Natural killer cell (primary cell): ENCODE data around the gene DLG1. TPM values are rescaled to one million over a fixed set of nuclear protein-coding genes. Genes with fewer than 3 reads are reported as not detected.

ENCODE experiments used
- ATAC-seq, 3 donors: fragments of 150-1000 bp in 2 of 3; fragments of 200-7000 bp in 1 of 3; cut with Tn5 transposase; 1 replicate in 1 of 3; 2 replicates in 2 of 3; pipeline ENCODE4 v1.10.0; 2021; ENCODE audit warnings: mild to moderate bottlenecking in 2 of 3, moderate library complexity in 2 of 3
- DNase-seq, 2 donors: peaks; one replicate each; pipeline versions ENCODE4 v3.0.0 to v3.0.0-alpha.2; 2013 to 2021; ENCODE audit warnings: mixed read lengths in 1 of 2
- H3K27ac ChIP-seq: one replicate; pipeline ENCODE4 v1.5.1; 2013; ENCODE audit warnings: mild to moderate bottlenecking, low read length
- H3K27me3 ChIP-seq: one replicate; pipeline ENCODE4 v1.6.1; 2013; ENCODE audit warnings: low read length; ENCODE audit not compliant: control insufficient read depth, insufficient read depth
- H3K36me3 ChIP-seq: one replicate; pipeline ENCODE4 v1.6.1; 2013; ENCODE audit warnings: low read length; ENCODE audit not compliant: control insufficient read depth, insufficient read depth
- H3K4me1 ChIP-seq: one replicate; pipeline ENCODE4 v1.6.1; 2013; ENCODE audit warnings: low read length; ENCODE audit not compliant: control insufficient read depth, insufficient read depth
- H3K4me3 ChIP-seq: one replicate; pipeline ENCODE4 v1.5.1; 2013; ENCODE audit warnings: low read length
- H3K9me3 ChIP-seq: one replicate; pipeline ENCODE4 v1.6.1; 2013; ENCODE audit warnings: low read length; ENCODE audit not compliant: control insufficient read depth, insufficient read depth
- H3K27ac Mint-ChIP-seq, 2 donors: one replicate each; pipeline ENCODE4 v1.8.0; 2022; ENCODE audit warnings: mild to moderate bottlenecking in 2 of 2, mixed read lengths in 2 of 2, moderate library complexity in 1 of 2
- H3K27me3 Mint-ChIP-seq, 2 donors: one replicate each; pipeline ENCODE4 v1.8.0; 2022; ENCODE audit warnings: low read depth in 2 of 2, mixed read lengths in 2 of 2
- H3K36me3 Mint-ChIP-seq: one replicate; pipeline ENCODE4 v1.8.0; 2022; ENCODE audit warnings: mixed read lengths
- H3K4me1 Mint-ChIP-seq, 2 donors: one replicate each; pipeline ENCODE4 v1.8.0; 2022; ENCODE audit warnings: mixed read lengths in 2 of 2
- H3K4me3 Mint-ChIP-seq: one replicate; pipeline ENCODE4 v1.8.0; 2022; ENCODE audit warnings: mild to moderate bottlenecking, moderate library complexity, mixed read lengths
- H3K9me3 Mint-ChIP-seq, 2 donors: one replicate each; pipeline ENCODE4 v1.8.0; 2022; ENCODE audit warnings: mixed read lengths in 2 of 2
- WGBS: methylation state at CpG from one replicate; pipeline ENCODE4 v1.1.7; 2013; ENCODE audit warnings: missing lambda C conversion rate; ENCODE audit not compliant: insufficient coverage; 5-methylcytosine and 5-hydroxymethylcytosine counted together
- intact Hi-C: fragments of 100-400 bp; cut with micrococcal nuclease; formaldehyde crosslinking; loops from one replicate; pipeline ENCODE4 v1.14.2; 2022
- total RNA-seq, 4 donors: library from RNA; stranded (reverse); fragments of 120-200 nt in 1 of 4; gene quantifications; one replicate each; pipeline versions ENCODE4 v1.2.3 to v1.2.4, GENCODE V29; 2013 to 2022
- TF ChIP-seq, protein P1 (sequence below): fragments of 200-600 bp; IDR thresholded peaks from one replicate; pipeline ENCODE4 v1.8.0; 2022; ENCODE audit warnings: antibody characterized with exemption

The DLG1 gene
- total RNA-seq, 3 donors from 2014 or later (not counting 1 experiment from before 2014, with no cell fraction given) = 82.0 to 91.8 (median 89.0) TPM

DNA sequence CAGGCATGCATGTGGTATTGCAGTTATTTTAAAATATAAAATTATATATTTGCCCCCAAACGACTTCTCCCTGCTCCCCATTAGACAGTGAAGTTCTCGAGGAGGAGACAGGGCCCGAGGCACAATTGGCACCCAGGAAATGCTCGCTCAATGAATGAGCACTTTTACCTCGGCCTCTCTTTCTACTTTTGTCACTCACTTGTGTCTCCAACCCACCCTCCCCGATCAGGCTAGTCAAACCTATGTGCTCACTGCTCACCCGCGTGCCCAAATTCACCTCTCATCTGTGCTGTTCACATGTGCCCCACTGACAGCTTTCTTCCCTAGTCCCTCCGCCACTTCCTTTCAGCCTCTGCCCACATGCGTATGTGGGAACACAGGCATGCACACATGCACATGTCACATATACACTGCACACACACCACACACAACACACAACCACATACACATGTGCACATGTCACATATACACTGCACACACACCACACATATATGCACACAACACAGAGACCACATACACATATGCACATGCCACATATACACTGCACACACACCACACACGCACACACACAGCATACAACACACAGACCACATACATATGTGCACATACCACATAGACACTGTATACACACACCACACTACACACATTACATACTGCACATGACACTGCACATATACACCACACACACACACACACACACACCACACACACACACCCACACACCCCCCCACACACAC, 46.3 kb upstream of the DLG1 start:
- Histone ChIP-seq H3K4me3 (no peak overlapping the region), H3K9me3 (no peaks in the 10 kb centered on the region), H3K4me1 (no peaks in the 10 kb centered on the region), H3K36me3 (no peaks in the 10 kb centered on the region), H3K27ac (no peak overlapping the region), H3K27me3 (no peaks in the 10 kb centered on the region)
- no peak for DNase-seq
- intact Hi-C loops = no loop called here
- no peaks in the 10 kb centered on the region for H3K36me3 Mint-ChIP-seq
- no peaks in the 10 kb centered on the region for H3K4me1 Mint-ChIP-seq
- H3K9me3 Mint-ChIP-seq = no peaks in the 10 kb centered on the region
- peaks cover 0 to 7% of the 10 kb centered on the region in 2 donors for H3K27me3 Mint-ChIP-seq
- ATAC-seq = peak in 1 of 3 donors; percentile 31
- no peak overlapping the region for H3K4me3 Mint-ChIP-seq
- no peak overlapping the region for H3K27ac Mint-ChIP-seq
- TF ChIP-seq, protein P1, sequence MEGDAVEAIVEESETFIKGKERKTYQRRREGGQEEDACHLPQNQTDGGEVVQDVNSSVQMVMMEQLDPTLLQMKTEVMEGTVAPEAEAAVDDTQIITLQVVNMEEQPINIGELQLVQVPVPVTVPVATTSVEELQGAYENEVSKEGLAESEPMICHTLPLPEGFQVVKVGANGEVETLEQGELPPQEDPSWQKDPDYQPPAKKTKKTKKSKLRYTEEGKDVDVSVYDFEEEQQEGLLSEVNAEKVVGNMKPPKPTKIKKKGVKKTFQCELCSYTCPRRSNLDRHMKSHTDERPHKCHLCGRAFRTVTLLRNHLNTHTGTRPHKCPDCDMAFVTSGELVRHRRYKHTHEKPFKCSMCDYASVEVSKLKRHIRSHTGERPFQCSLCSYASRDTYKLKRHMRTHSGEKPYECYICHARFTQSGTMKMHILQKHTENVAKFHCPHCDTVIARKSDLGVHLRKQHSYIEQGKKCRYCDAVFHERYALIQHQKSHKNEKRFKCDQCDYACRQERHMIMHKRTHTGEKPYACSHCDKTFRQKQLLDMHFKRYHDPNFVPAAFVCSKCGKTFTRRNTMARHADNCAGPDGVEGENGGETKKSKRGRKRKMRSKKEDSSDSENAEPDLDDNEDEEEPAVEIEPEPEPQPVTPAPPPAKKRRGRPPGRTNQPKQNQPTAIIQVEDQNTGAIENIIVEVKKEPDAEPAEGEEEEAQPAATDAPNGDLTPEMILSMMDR = no peak
- WGBS = 92% methylated on average over 11 of the region's 11 CpGs

DNA sequence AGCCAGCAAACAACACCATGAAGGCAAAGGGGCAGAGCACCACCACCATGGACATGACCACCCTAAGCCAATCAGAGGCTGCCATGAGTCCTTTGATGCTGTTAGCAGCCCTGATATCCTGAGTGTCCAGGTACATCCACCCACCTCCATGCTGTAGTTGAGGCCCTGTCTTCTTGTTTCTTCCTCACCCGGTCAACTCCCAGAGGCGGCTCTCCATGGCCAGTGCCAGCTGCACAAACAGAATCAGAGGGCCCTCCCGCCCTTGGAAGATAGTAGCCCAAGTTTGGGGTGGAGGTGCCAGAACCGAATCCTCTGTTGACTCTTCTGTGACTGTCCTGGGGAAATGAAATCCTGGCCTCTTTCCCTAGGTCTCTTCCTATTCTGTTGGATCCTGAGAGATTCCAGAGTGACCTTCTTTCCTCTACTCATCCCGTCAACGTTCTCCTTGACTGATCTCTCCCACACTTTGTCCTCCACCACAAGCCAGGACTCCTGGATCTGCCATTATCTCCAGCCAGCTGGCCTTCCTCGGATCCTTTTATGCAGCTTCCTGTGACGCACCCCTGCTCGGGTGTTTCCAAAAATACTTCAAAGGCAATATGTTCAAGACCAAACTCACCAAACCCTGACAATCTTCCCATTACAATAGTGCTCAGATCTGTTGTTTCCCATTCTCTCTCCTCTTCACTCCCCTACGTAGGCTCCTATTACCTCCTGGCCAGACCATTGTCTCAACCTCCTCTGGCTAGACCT, 45.4 kb upstream of the DLG1 start:
- H3K27ac ChIP-seq = no peak overlapping the region
- no peaks in the 10 kb centered on the region for H3K36me3 ChIP-seq
- no peak for DNase-seq
- WGBS = 84% methylated on average over 10 of the region's 10 CpGs
- intact Hi-C loops = no loop called here
- Mint-ChIP-seq H3K36me3 (no peaks in the 10 kb centered on the region), H3K27ac (no peak overlapping the region), H3K9me3 (no peaks in the 10 kb centered on the region), H3K27me3 (peaks cover 0 to 5% of the 10 kb centered on the region in 2 donors), H3K4me1 (peaks cover 0 to 3% of the 10 kb centered on the region in 2 donors), H3K4me3 (no peak overlapping the region)
- TF ChIP-seq, protein P1 = no peak
- no peaks in the 10 kb centered on the region for H3K9me3 ChIP-seq
- no peak for ATAC-seq
- H3K4me1 ChIP-seq = no peaks in the 10 kb centered on the region
- H3K27me3 ChIP-seq = no peaks in the 10 kb centered on the region
- no peak overlapping the region for H3K4me3 ChIP-seq

DNA sequence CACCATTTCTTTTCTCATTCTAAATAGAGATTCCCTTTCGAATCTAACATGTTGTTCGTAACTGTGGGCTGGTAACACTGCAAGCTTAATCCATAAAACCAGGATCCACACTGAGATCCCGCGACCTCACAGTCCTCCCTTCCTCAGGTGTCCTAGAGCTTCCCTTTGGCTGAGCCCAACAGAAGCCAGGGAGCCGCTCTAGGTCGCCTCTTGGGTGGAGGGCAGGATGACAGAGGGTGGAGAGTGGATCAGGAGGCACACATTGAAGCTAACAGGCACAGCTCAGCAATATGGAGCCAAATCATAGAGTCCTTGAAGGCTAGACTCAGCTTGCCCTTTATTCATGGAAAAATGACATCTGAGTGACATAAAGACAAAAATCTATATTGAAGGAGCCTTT, 44.7 kb upstream of the DLG1 start:
- WGBS = 85% methylated on average over 6 of the region's 6 CpGs
- Mint-ChIP-seq H3K36me3 (no peaks in the 10 kb centered on the region), H3K27me3 (peaks cover under 1 to 3% of the 10 kb centered on the region in 2 donors), H3K4me1 (peaks cover 0 to 8% of the 10 kb centered on the region in 2 donors), H3K27ac (no peak overlapping the region), H3K9me3 (no peaks in the 10 kb centered on the region), H3K4me3 (no peak overlapping the region)
- no peak overlapping the region for H3K4me3 ChIP-seq
- no peaks in the 10 kb centered on the region for H3K36me3 ChIP-seq
- TF ChIP-seq, protein P1 = no peak
- no peak for DNase-seq
- no peaks in the 10 kb centered on the region for H3K9me3 ChIP-seq
- no peak for ATAC-seq
- intact Hi-C loops = no loop called here
- no peaks in the 10 kb centered on the region for H3K27me3 ChIP-seq
- no peak overlapping the region for H3K27ac ChIP-seq
- H3K4me1 ChIP-seq = peaks cover 5% of the 10 kb centered on the region
